Transverse colon (tissue), 4 donors: ENCODE measurements around the gene SLC25A17.
"Not testable (repeated sequence)": the region's sequence is repeated elsewhere in the genome, so short reads cannot be mapped to it uniquely, and the experiment has no call there.

Experiments
- EP300 ChIP-seq: sonication (generic); formaldehyde crosslinking; IDR thresholded peaks from one replicate; pipeline ENCODE4 v1.6.1; 2017; ENCODE audit warnings: antibody characterized with exemption, low read depth
- POLR2A ChIP-seq: fragments of 450-650 bp; IDR thresholded peaks from one replicate; pipeline ENCODE4 v1.6.1; 2016; ENCODE audit warnings: antibody characterized with exemption, mild to moderate bottlenecking, moderate library complexity
- POLR2AphosphoS5 ChIP-seq, 3 donors: sonication (generic); formaldehyde crosslinking; IDR thresholded peaks; one replicate each; pipeline ENCODE4 v1.6.1; 2016; ENCODE audit warnings: antibody characterized with exemption in 3 of 3
- TF ChIP-seq, protein P1 (sequence below), 5 experiments: fragments of 200-600 bp in 3 of 5; fragments of 450-650 bp in 2 of 5; sonication (generic) in 3 of 5; IDR thresholded peaks; 1 replicate in 2 of 5; 2 replicates in 3 of 5; pipeline ENCODE4 v1.5.1; 2016 to 2017; ENCODE audit warnings: antibody characterized with exemption in 5 of 5, inconsistent platforms in 3 of 5, mild to moderate bottlenecking in 2 of 5, moderate library complexity in 1 of 5

DNA sequence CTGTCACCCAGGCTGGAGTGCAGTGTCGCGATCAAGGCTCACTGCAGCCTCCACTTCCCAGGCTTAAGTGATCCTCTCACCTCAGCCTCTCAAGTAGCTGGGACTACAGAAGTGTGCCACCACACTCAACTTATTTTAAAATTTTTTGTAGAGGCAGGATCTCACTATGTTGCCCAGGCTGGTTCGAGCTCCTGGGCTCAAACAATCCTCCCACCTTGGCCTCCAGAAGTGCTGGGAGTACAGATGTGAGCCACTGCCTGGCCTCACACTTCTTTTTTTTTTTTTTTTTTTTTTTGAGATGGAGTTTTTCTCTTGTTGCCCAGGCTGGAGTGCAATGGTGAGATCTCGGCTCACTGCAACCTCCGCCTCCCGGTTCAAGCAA, 99.0 kb downstream of the SLC25A17 start:
- TF ChIP-seq, protein P1, sequence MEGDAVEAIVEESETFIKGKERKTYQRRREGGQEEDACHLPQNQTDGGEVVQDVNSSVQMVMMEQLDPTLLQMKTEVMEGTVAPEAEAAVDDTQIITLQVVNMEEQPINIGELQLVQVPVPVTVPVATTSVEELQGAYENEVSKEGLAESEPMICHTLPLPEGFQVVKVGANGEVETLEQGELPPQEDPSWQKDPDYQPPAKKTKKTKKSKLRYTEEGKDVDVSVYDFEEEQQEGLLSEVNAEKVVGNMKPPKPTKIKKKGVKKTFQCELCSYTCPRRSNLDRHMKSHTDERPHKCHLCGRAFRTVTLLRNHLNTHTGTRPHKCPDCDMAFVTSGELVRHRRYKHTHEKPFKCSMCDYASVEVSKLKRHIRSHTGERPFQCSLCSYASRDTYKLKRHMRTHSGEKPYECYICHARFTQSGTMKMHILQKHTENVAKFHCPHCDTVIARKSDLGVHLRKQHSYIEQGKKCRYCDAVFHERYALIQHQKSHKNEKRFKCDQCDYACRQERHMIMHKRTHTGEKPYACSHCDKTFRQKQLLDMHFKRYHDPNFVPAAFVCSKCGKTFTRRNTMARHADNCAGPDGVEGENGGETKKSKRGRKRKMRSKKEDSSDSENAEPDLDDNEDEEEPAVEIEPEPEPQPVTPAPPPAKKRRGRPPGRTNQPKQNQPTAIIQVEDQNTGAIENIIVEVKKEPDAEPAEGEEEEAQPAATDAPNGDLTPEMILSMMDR (IDR thresholded peaks at IDR 0.05): not testable (repeated sequence)
- TF ChIP-seq POLR2AphosphoS5 (IDR thresholded peaks at IDR 0.05); POLR2A; EP300: not testable (repeated sequence)
